Sciatic nerve (tissue), 2 donors: Measurements from ENCODE around the gene GPR27. TPM values are rescaled to one million over a fixed set of nuclear protein-coding genes. Genes with fewer than 3 reads are reported as not detected.
A peak's percentile ranks its signal among the peaks of the same experiment; 100 is the strongest.

ENCODE experiments used
- ATAC-seq: fragments of 200-7000 bp; cut with Tn5 transposase; one replicate; pipeline ENCODE4 v1.9.1; 2020; ENCODE audit warnings: mild to moderate bottlenecking, moderate library complexity
- DNase-seq: peaks from one replicate; pipeline ENCODE4 v3.0.0-alpha.2; 2020; ENCODE audit warnings: low spot score
- intact Hi-C: fragments of 100-400 bp; cut with DNase I; formaldehyde crosslinking; loops from one replicate; pipeline ENCODE4 v1.14.2; 2022
- total RNA-seq: library from RNA; stranded (reverse); fragmentation: NEBNext Ultra II Directional; extraction: Animal tissue kit (Norgen Biotek cat#: 25700); gene quantifications from one replicate; pipeline ENCODE4 v1.2.1, GENCODE V29; 2021
- donor health status: DM: no; HTN: no; CAD: no.
- donor health status: DM: no; HTN: no; CAD: no.

Gene GPR27
- total RNA-seq, 1 donor from 2014 or later = 6.0 TPM

- intact Hi-C loops = no loop called here
Observed at GRCh38 chr3:71780430-71780829, 26.8 kb downstream of the GPR27 start.

GRCh38 chr3:71783152-71783551 lies 29.5 kb downstream of the GPR27 start:
- intact Hi-C loops = no loop called here
- ATAC-seq (no peak), DNase-seq (no peak)

More at GRCh38 chr3:71780430-71780829, 26.8 kb downstream of the GPR27 start:
- no peak for ATAC-seq
- no peak for DNase-seq

DNA sequence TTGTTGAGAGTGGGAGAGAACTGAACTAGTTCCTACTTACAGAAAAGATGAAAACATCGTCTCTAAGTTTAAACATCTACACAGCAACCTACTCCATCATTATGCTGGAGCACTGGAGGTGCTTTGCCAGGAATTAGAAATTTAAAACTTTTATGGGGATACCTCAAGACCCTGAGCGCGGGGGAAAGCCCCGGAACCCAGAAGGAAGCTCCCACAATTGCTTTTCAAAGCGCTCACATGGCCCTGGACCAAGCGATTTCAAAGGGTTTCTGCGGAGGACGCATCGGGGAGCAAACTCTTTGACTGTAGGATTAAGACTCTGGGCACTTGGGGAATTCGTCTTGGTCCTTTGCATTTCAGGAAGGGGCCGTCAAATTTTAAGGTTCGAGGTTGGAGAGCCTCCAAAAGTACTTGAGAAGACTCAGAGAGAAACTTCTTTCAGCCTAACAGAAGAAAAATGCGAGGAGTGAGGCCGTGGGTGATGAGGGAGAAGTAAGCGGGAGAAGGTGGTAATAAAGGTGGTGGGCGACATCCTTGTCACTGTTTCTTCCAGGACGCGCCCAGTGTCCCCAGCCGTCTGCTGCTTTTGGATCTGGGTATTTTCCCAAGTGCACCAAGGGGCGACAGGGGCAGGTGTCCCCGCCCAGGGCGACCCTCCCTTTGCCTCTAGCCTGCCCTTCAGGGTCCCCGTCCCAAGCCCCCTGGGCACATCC lies 30.7 kb downstream of the GPR27 start:
- intact Hi-C loops = no loop called here
- ATAC-seq = no peak
- no peak for DNase-seq

GRCh38 chr3:71784914-71785531 lies 31.4 kb downstream of the GPR27 start, which contains the start of gene PROK2:
TSS of gene PROK2 (minus strand) at chr3:71785148. CDS start at chr3:71785052, 96 bp downstream.
- intact Hi-C loops = no loop called here
- ATAC-seq (peak; percentile 41), DNase-seq (no peak)

DNA sequence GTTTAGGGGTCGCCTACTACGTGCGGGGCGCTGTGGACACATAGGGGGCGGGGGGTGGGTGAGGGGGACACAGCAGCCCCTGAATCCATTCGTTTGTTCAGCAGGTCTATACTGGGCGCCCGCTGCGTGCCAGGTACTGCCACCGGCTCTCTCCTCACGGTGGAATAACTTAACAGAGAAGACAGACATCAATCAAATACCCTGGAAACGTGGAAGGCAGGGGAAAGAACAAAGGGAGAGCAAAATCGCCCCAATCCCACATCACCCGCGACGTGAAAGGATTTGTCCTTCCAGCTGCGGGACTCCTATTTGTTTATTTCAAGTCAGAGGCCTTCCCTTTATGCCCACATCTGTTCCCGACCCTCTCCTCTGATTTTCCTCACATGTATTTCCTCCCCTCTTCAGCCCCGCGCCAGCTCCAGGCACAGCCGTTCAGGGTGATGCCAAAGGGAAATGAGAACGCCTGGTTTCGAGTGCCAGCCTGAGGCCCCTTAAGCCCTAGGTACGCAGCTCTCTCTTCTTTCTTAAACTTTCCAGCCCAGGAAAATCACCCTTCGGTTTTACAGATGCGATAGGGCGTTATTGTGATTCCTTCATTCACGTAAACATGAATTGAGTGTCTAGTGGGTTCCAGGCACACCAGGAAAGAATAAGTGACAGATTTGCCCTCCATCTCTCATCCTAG lies 32.0 kb downstream of the GPR27 start:
- intact Hi-C loops = no loop called here
- DNase-seq (no peak), ATAC-seq (no peak)

GRCh38 chr3:71786217-71786549 lies 32.5 kb downstream of the GPR27 start:
- ATAC-seq = no peak
- intact Hi-C loops = no loop called here

GRCh38 chr3:71786551-71786950 lies 32.9 kb downstream of the GPR27 start:
- ATAC-seq (no peak), DNase-seq (no peak)
- intact Hi-C loops = no loop called here

More at GRCh38 chr3:71786217-71786549, 32.5 kb downstream of the GPR27 start:
- no peak for DNase-seq

DNA sequence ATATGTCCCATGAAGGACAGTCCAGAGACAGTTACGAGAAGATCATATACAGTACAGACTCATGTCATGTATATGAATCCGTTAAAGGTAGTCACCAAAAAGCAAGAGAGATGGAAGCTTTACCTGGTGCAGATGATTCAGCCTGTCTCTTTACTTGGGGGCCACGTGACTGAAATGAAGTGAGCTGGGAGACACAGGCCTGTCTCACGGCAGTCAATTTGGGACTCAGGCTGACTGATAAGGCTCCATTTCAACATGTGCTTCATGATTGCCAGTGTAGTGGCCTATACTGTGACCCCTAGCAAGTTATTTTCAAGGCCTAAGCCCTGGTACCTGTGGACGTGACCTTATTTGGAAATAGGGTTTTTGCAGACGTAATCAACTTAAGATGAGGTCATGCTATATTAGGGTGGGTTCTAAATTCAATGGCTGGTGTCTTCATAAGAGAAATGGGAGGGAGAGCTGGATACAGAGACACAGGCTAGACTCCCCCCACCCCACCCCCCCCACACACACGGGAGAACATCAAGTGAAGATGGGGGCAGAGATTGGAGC lies 34.3 kb downstream of the GPR27 start:
- DNase-seq (no peak), ATAC-seq (no peak)
- intact Hi-C loops = no loop called here

DNA sequence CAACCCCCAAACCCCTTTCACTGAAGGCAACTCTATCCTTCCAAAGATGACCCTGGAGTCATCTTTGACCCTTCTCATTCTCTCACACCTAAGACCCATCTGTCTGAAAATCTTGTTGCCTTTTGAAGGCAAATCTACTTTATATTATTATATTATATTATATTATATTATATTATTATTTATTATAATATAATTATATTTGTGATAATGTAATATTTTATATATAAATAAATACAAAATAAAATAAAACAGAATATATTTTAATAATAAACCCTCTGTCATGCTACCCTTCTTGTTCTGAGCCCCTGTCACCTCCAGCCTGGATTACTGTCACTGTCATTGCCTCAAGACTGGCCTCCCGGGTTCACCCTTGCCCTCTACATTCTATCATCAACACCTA lies 36.3 kb downstream of the GPR27 start:
- intact Hi-C loops = no loop called here
- ATAC-seq (no peak), DNase-seq (no peak)

DNA sequence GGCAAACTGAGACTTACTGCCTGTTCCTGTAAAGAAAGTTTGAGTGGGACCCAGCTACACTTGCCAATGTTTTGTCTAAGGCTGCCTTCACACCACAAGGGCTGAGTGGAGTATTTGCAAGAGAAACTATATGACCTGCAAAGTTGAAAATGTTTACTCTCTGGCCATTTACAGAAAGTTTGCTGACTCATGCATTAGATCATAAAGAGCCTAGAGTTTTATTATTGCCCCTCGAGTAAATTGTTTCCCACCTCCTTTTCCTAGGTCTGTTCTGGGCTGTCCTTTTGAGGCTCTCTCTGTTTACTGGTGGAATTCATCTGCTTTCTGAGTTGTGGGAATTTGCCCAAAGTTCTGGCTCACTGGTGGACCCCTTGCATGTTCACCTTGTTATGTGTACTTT lies 38.0 kb downstream of the GPR27 start:
- DNase-seq = no peak
- ATAC-seq = no peak
- intact Hi-C loops = no loop called here

DNA sequence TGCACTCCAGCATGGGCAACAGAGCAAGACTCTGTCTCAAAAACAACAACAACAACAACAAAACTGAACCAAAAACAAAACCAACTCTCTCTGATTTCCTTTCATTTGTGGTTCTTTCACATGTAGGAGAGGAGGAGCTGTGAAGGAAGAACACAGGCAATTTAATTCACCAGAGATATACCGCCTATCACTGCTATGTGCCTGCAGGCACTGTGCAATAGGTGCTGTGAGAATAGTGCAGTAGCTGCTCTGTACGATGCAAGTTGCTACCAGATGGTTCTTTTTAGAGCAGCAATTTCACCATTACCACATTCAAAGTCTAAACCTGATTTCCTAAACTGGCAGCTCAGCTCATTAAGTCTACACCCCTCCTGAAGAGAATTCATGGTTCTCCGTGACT lies 42.6 kb downstream of the GPR27 start:
- intact Hi-C loops = no loop called here
- ATAC-seq = no peak
- DNase-seq = no peak

DNA sequence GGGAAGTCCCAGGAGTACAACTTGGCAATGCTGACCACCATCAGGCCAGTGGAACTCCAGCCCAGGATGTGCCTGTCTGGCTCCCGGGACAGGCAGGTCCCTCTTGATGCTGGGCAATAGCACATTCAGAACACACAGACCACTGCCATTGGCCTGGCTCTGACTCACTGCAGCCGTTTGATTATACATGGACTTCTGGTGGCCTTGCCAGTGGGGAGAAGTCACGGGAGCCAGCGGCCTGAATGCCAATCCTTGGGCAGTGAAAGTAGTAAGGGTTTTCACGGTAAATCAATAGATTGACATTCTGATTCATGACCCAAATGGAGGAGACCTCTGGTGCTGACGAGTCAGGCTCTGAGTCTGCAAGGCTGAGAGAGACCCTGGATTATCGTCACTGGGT lies 43.8 kb downstream of the GPR27 start:
- intact Hi-C loops = no loop called here
- no peak for ATAC-seq
- no peak for DNase-seq

- no peak for DNase-seq
- ATAC-seq = no peak
- intact Hi-C loops = no loop called here
Observed at GRCh38 chr3:71800023-71800422, 46.4 kb downstream of the GPR27 start.

DNA sequence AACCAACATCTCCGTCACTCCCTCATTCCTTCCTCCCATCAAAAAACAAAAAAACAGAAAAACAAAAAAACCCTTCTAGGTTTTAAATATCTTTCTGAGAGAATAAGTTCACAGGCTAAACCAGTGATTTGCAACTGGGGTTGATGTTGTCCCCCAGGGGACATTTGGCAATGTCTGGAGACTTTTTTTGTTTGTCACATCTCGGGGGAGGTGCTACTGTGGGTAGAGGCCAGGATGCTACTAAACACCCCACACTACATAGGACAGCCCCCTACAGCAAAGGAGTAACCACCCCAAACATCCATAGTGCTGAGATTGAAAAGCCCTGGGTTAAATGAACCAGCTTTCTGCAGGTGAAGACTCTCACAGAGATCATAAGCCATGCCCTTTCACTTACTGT lies 48.3 kb downstream of the GPR27 start:
- DNase-seq = no peak
- ATAC-seq = no peak
- intact Hi-C loops = no loop called here

GRCh38 chr3:71803248-71803647 lies 49.6 kb downstream of the GPR27 start:
- intact Hi-C loops = no loop called here
- DNase-seq (no peak), ATAC-seq (no peak)

GRCh38 chr3:71805199-71805598 lies 51.5 kb downstream of the GPR27 start:
- DNase-seq = no peak
- intact Hi-C loops = no loop called here
- ATAC-seq = no peak

GRCh38 chr3:71805691-71806090 lies 52.0 kb downstream of the GPR27 start:
- DNase-seq (no peak), ATAC-seq (no peak)
- intact Hi-C loops = no loop called here
